GM19240 (cell line): ENCODE data around the gene BAK1.
"Not testable (repeated sequence)": the region's sequence is repeated elsewhere in the genome, so short reads cannot be mapped to it uniquely, and the experiment has no call there.

Experiments
- DNase-seq: peaks from one replicate; pipeline ENCODE4 v3.0.0; 2011; ENCODE audit warnings: low spot score; ENCODE audit not compliant: insufficient read length

The BAK1 gene

DNA sequence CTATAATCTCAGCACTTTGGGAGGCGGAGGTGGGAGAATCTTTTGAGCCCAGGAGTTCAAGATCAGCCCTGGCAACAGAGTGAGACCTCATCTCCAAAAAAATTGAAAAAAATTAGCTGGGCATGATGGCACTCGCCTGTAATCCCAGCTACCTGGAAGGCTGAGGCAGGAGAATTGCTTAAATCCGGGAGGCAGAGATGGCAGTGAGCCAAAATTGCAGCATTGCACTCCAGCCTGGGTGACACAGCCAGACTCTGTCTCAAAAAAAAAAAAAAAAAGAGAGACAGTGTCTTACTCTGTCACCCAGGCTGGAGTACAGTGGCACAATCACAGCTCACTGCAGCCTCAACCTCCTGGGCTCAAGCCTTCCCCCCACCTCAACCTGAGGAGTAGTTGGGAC is 27.2 kb downstream of the BAK1 start:
- DNase-seq = not testable (repeated sequence)

DNA sequence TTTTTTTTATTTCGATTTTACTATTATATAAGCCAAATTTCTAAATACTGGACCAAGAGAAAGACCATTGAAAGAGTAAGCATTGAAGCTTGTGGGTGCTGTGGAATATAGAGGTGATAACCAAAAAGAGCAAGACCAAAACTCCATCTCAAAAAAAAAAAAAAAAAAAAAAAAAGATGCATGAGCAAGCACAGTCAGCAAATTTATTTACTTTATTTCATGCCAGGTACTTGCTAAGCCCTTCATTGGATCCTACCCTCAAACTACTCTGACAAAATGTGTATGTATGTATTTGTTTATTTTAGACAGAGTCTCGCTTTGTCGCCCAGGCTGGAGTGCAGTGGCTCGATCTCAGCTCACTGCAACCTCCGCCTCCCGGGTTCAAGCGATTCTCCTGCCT is 27.8 kb downstream of the BAK1 start:
- no peak for DNase-seq

- no peak for DNase-seq
Measured at GRCh38 chr6:33551538-33551937, 28.5 kb downstream of the BAK1 start.

DNA sequence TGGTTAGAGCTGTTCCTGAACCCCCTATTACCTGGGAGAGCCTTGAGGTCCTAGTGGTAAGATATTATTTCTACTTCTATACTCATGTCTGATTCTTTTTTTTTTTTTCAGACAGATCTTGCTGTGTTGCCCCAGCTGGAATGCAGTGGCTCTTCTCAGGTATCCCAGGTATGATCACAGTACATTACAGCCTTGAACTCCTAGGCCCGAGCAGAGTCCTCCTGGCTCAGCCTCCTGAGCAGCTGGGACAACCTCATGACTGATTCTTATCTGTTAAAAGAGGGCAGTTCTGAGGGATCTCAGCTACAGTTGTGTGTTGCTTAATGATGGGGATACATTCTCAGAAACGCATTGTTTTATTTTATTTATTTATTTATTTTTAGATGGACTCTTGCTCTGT is 30.2 kb downstream of the BAK1 start:
- no peak for DNase-seq

GRCh38 chr6:33549196-33549595 is 30.9 kb downstream of the BAK1 start:
- no peak for DNase-seq

DNA sequence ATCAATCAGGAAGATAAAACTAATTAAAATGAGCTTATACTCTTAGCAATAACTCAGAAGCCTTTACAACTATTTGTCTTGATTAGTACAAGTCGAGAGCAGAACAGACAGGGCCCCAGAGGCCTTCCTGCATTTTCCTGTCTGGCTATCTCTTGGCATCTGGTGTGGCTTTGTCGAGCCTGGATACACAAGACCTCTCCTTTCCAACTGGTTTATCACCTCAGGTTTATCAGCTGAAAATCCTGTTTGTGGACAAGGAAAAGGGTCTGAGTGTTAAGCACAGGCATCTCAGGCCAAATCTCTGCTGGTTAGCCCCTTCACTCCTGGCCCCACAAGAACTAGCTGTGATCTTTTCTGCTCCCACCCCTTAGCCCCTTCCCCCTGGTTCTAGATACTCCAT is 32.6 kb downstream of the BAK1 start:
- DNase-seq = no peak

GRCh38 chr6:33546766-33547165 is 33.3 kb downstream of the BAK1 start:
- no peak for DNase-seq

DNA sequence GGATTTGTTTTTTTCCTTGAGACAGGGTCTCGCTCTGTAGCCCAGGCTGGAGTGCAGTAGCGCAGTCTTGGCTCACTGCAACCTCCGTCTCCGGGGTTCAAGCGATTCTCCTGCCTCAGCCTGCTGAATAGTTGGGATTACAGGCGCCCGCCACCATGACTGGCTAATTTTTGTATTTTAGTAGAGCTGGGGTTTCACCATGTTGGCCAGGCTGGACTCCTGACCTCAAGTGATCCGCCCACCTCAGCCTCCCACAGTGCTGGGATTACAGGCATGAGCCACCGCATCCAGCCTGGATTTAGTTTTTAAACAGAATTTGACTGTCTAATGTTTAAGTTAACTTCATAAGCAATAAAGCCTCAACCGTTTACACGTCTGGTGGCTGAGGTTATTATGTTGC is 34.8 kb downstream of the BAK1 start:
- DNase-seq = not testable (repeated sequence)

GRCh38 chr6:33543116-33543515 is 37.0 kb downstream of the BAK1 start:
- no peak for DNase-seq

- no peak for DNase-seq
Measured at GRCh38 chr6:33540768-33541167, 39.3 kb downstream of the BAK1 start.

DNA sequence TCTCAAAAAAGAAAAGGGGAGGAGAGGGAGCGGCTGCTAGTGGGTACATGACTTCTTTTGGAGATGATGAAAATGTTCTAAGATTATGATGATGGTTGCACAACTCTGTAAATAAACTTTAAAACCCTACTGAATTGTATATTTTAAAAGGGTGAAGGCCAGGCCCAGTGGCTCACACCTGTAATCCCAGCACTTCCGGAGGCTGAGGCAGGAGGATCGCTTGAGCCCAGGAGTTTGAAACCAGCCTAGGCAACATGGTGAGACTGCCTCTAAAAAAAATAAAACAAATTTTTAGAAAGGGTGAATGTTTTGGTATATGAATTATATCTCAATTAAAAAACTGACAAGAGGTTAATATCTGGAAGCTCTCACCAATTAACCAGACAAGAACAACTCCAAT is 45.4 kb downstream of the BAK1 start:
- no peak for DNase-seq

DNA sequence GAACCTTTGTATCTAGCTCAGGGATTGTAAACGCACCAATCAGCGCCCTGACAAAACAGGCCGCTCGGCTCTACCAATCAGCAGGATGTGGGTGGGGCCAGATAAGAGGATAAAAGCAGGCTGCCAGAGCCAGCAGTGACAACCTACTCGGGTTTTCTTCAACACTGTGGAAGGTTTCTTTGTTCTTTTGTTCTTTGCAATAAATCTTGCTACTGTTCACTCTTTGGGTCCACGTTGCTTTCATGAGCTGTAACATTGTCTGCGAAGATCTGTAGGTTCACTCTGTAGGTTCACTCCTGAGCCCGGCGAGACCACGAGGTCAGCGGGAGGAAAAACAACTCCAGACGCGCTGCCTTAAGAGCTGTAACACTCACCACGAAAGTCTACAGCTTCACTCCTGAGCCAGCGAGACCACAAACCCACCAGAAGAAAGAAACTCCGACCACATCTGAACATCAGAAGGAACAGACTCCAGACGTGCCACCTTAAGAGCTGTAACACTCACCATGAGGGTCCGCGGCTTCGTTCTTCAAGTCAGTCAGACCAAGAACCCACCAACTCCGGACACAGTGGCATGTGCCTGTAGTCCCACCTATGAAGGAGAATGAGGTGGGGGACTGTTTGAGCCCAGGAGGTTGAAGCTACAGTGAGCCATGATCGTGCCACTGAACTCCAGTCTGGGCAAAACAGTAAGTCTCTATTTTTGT is 46.8 kb downstream of the BAK1 start:
- DNase-seq = not testable (repeated sequence)

DNA sequence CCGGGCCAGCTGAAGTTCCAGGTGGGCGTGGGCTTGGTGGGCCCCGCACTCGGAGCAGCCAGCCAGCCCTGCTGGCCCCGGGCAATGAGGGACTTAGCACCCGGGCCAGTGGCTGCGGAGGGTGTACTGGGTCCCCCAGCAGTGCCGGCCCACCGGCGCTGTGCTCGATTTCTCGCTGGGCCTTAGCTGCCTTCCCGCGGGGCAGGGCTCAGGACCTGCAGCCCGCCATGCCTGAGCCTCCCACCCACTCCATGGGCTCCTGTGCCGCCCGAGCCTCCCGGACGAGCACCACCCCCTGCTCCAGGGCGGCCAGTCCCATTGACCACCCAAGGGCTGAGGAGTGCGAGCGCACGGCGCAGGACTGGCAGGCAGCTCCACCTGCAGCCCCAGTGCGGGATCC is 47.6 kb downstream of the BAK1 start:
- DNase-seq = not testable (repeated sequence)

GRCh38 chr6:33530617-33531016 is 49.5 kb downstream of the BAK1 start:
- not testable (repeated sequence) for DNase-seq
